HG02885 (cell line): Measurements from ENCODE around the gene ADIPOQ.
"Not testable (repeated sequence)": the region's sequence is repeated elsewhere in the genome, so short reads cannot be mapped to it uniquely, and the experiment has no call there.

ENCODE experiments used
- ATAC-seq: cut with Tn5 transposase; IDR thresholded peaks from one replicate; pipeline ENCODE4 v1.9.1; 2021; ENCODE audit warnings: mild to moderate bottlenecking; ENCODE audit not compliant: unreplicated experiment, poor library complexity

Gene ADIPOQ

GRCh38 chr3:186869253-186870100, 27.0 kb downstream of the ADIPOQ start:
- ATAC-seq = no peak

GRCh38 chr3:186870421-186871201, 28.1 kb downstream of the ADIPOQ start:
- ATAC-seq = no peak

GRCh38 chr3:186871403-186871924, 29.0 kb downstream of the ADIPOQ start:
- no peak for ATAC-seq

GRCh38 chr3:186873796-186874195, 31.3 kb downstream of the ADIPOQ start:
- not testable (repeated sequence) for ATAC-seq

- not testable (repeated sequence) for ATAC-seq
These were observed 31.7 kb downstream of the ADIPOQ start for GRCh38 chr3:186874216-186874615.

GRCh38 chr3:186874841-186875240, 32.3 kb downstream of the ADIPOQ start:
- ATAC-seq = not testable (repeated sequence)

GRCh38 chr3:186875708-186876107, 33.2 kb downstream of the ADIPOQ start:
- no peak for ATAC-seq

GRCh38 chr3:186879781-186880180, 37.3 kb downstream of the ADIPOQ start:
- ATAC-seq = no peak

- ATAC-seq = no peak
These were observed 37.9 kb downstream of the ADIPOQ start for GRCh38 chr3:186880406-186880805.

- no peak for ATAC-seq
These were observed 39.6 kb downstream of the ADIPOQ start for GRCh38 chr3:186882150-186882524.

- ATAC-seq = no peak
These were observed 40.6 kb downstream of the ADIPOQ start for GRCh38 chr3:186882881-186883685.

- no peak for ATAC-seq
These were observed 41.2 kb downstream of the ADIPOQ start for GRCh38 chr3:186883686-186884058.

GRCh38 chr3:186884868-186885267, 42.4 kb downstream of the ADIPOQ start:
- not testable (repeated sequence) for ATAC-seq

GRCh38 chr3:186886202-186886981, 43.9 kb downstream of the ADIPOQ start:
- ATAC-seq = no peak

- not testable (repeated sequence) for ATAC-seq
These were observed 45.0 kb downstream of the ADIPOQ start for GRCh38 chr3:186887507-186887938.

- ATAC-seq = no peak
These were observed 46.1 kb downstream of the ADIPOQ start for GRCh38 chr3:186888569-186888968.

- ATAC-seq = not testable (repeated sequence)
These were observed 47.2 kb downstream of the ADIPOQ start for GRCh38 chr3:186889698-186890097.

- ATAC-seq = no peak
These were observed 48.4 kb downstream of the ADIPOQ start for GRCh38 chr3:186890911-186891310.

- not testable (repeated sequence) for ATAC-seq
These were observed 50.6 kb downstream of the ADIPOQ start for GRCh38 chr3:186893071-186893470.

GRCh38 chr3:186895406-186895805, 52.9 kb downstream of the ADIPOQ start:
- no peak for ATAC-seq
